Effector memory CD4-positive, alpha-beta T cell (primary cell): ENCODE data around the gene TES.

Source experiments
- DNase-seq, 3 donors: peaks; one replicate each; pipeline ENCODE4 v3.0.0-alpha.2; 2020
- H3K27ac ChIP-seq: 2 replicates; pipeline ENCODE4 v1.7.0; 2013; ENCODE audit warnings: mild to moderate bottlenecking, low read length, moderate library complexity; ENCODE audit not compliant: insufficient read depth, poor library complexity, severe bottlenecking
- H3K27me3 ChIP-seq: replicated peaks from 2 replicates; pipeline ENCODE4 v1.7.0; 2013; ENCODE audit warnings: mild to moderate bottlenecking, low read length; ENCODE audit not compliant: insufficient read depth, control insufficient read depth, poor library complexity, severe bottlenecking
- H3K36me3 ChIP-seq: 2 replicates; pipeline ENCODE4 v1.7.0; 2013; ENCODE audit warnings: mild to moderate bottlenecking, low read length, moderate library complexity; ENCODE audit not compliant: control insufficient read depth, insufficient read depth
- H3K4me1 ChIP-seq: 2 replicates; pipeline ENCODE4 v1.7.0; 2013; ENCODE audit warnings: low read length, mild to moderate bottlenecking; ENCODE audit not compliant: control insufficient read depth, insufficient read depth, poor library complexity, severe bottlenecking
- H3K4me3 ChIP-seq: 2 replicates; pipeline ENCODE4 v1.7.0; 2013; ENCODE audit warnings: low read length, low read depth, mild to moderate bottlenecking; ENCODE audit not compliant: insufficient read depth, poor library complexity, severe bottlenecking
- H3K9me3 ChIP-seq: 2 replicates; pipeline ENCODE4 v1.7.0; 2013; ENCODE audit warnings: mild to moderate bottlenecking, low read length, moderate library complexity; ENCODE audit not compliant: control insufficient read depth

The TES gene

GRCh38 chr7:116271963-116272886 is 61.9 kb downstream of the TES start:
- Histone ChIP-seq H3K27ac (no peak overlapping the region), H3K9me3 (no peaks in the 10 kb centered on the region), H3K4me1 (no peaks in the 10 kb centered on the region), H3K36me3 (no peaks in the 10 kb centered on the region), H3K4me3 (no peak overlapping the region), H3K27me3 (peaks cover 5% of the 10 kb centered on the region)
- no peak for DNase-seq

DNA sequence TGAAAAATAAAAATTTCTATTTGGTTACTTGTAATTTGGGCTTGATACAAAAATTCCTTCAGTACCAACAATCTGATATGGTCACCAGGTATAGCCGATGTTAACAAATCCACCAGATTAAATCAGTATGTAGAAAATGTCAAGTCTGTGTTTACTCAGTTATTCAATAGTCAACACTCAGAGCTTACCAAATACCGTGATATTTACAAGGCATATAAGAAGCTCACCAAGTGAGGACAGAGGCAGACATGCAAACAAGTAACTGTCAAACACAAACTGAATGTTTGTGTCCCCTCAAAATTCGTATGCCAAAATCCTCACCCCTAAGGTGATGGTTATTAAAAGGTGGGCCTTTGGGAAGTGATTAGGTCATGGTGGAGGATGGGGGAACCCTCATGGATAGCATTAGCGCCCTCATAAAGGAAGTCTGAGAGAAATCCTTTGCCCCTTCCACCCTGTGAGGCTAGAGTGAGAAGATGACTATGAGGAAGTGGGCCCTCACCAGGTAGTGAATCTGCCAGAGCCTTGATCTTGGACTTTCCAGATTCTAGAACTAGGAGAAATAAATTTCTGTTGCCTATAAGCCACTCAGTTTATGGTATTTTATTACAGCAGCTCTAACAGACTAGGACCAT is 63.1 kb downstream of the TES start:
- Histone ChIP-seq H3K27me3 (peaks cover 7% of the 10 kb centered on the region), H3K4me3 (no peak overlapping the region), H3K36me3 (no peaks in the 10 kb centered on the region), H3K27ac (no peak overlapping the region), H3K9me3 (no peaks in the 10 kb centered on the region), H3K4me1 (no peaks in the 10 kb centered on the region)
- no peak for DNase-seq

DNA sequence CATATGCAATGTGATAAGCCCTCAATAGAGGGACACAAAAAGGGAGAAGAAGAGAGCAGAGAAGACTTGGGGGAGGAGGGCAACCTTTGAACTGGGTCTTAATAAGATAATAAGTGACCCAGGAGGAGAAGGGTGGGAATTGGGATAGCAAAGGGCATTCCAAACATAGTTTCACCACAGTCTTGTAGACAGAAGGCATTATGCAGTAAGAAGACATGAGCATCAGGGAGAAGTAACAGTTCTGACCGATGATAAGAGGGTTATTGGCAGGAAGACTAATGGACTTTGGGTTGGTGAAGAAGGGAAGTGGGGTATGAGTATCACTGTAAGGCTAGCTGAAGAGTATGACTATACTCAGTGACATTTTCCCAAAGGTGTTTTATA is 63.6 kb downstream of the TES start:
- peaks cover 8% of the 10 kb centered on the region for H3K27me3 ChIP-seq
- no peaks in the 10 kb centered on the region for H3K36me3 ChIP-seq
- no peak for DNase-seq
- no peaks in the 10 kb centered on the region for H3K9me3 ChIP-seq
- no peaks in the 10 kb centered on the region for H3K4me1 ChIP-seq
- no peak overlapping the region for H3K27ac ChIP-seq
- no peak overlapping the region for H3K4me3 ChIP-seq

DNA sequence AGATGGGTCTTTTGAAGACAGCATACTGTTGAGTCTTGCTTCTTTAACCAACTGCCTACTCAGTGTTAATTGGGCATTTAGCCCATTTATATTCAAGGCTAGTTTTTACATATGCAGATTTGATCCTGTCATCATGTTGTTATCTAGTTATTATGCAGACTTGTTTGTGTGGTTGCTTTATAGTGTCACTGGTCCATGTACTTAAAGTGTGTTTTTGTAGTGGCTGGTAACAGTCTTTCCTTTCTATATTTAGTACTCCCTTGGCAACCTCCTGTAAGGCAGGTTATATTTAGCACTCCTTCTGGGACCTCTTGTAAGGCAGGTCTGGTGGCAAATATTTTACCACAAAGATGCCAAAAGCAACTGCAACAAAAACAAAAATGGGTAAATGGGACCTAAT is 66.7 kb downstream of the TES start:
- Histone ChIP-seq H3K9me3 (no peaks in the 10 kb centered on the region), H3K4me1 (no peaks in the 10 kb centered on the region), H3K27ac (no peak overlapping the region), H3K27me3 (peaks cover 8% of the 10 kb centered on the region), H3K36me3 (no peaks in the 10 kb centered on the region), H3K4me3 (no peak overlapping the region)
- no peak for DNase-seq

DNA sequence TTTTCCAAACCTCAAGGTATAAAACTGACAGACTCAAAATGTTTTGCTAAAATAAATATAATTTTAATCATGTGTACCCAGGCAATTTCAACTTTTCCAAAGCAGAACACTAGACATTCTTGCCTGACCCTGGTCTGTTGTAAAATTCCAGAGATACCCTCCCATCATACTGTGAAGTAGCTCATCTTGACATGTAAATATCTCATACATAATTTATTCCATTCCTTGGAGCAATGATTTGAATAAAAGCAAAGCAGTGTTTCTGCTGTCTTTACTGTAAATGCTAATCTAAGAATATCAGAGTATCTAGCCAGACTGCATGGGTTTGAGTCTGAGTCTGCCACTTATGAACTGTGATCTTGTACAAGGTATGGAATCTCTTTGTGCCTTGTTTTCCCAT is 68.9 kb downstream of the TES start:
- H3K36me3 ChIP-seq, result no peaks in the 10 kb centered on the region
- H3K27ac ChIP-seq, result no peak overlapping the region
- H3K4me3 ChIP-seq, result no peak overlapping the region
- H3K4me1 ChIP-seq, result no peaks in the 10 kb centered on the region
- H3K9me3 ChIP-seq, result no peaks in the 10 kb centered on the region
- peaks cover 8% of the 10 kb centered on the region for H3K27me3 ChIP-seq
- no peak for DNase-seq

- Histone ChIP-seq H3K4me3 (no peak overlapping the region), H3K36me3 (no peaks in the 10 kb centered on the region), H3K27me3 (peaks cover 8% of the 10 kb centered on the region), H3K4me1 (no peaks in the 10 kb centered on the region), H3K27ac (no peak overlapping the region), H3K9me3 (no peaks in the 10 kb centered on the region)
- no peak for DNase-seq
Measured at GRCh38 chr7:116280803-116281202, 70.5 kb downstream of the TES start.

DNA sequence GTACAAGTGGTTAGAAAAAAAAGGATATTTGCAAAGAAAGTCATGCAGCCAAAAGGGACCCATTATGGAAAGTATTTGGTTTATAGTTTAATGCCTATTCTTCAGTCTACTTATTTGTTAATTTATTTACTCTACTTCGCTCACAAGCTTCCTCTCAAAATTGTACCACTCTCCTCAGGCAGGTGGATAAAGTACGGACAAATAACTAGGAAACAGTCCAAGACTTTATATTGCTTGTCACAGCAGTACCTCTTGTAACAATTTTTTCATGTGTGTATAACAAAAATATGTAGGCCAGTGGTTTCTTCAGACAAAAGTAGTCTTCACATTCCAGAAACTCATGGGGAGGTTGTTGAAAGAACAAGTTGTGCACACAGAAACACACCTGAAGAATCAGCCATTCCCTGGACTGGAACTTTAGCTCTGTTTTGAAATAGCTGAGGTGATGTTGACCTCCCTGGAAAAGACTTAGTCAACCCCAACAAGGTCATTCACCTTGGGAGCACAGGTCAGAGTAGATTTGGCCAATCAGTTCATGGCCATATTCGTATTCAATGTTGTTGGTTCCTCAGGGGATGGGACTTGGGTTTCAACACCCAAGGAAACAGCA is 73.4 kb downstream of the TES start:
- DNase-seq, result no peak

GRCh38 chr7:116284390-116284789 is 74.1 kb downstream of the TES start:
- no peaks in the 10 kb centered on the region for H3K4me1 ChIP-seq
- no peak for DNase-seq
- H3K27me3 ChIP-seq, result no peaks in the 10 kb centered on the region
- no peak overlapping the region for H3K4me3 ChIP-seq
- H3K36me3 ChIP-seq, result no peaks in the 10 kb centered on the region
- no peak overlapping the region for H3K27ac ChIP-seq
- no peaks in the 10 kb centered on the region for H3K9me3 ChIP-seq

More for the DNA sequence above, 73.4 kb downstream of the TES start:
- H3K9me3 ChIP-seq, result no peaks in the 10 kb centered on the region
- H3K27me3 ChIP-seq, result no peaks in the 10 kb centered on the region
- H3K4me1 ChIP-seq, result no peaks in the 10 kb centered on the region
- no peaks in the 10 kb centered on the region for H3K36me3 ChIP-seq
- no peak overlapping the region for H3K27ac ChIP-seq
- H3K4me3 ChIP-seq, result no peak overlapping the region

- Histone ChIP-seq H3K4me3 (no peak overlapping the region), H3K27ac (no peak overlapping the region), H3K36me3 (no peaks in the 10 kb centered on the region), H3K9me3 (no peaks in the 10 kb centered on the region), H3K4me1 (no peaks in the 10 kb centered on the region), H3K27me3 (no peaks in the 10 kb centered on the region)
- DNase-seq, result no peak
Measured at GRCh38 chr7:116285252-116285651, 74.9 kb downstream of the TES start.

GRCh38 chr7:116290740-116291139 is 80.4 kb downstream of the TES start:
- H3K9me3 ChIP-seq, result no peaks in the 10 kb centered on the region
- no peak overlapping the region for H3K27ac ChIP-seq
- no peaks in the 10 kb centered on the region for H3K36me3 ChIP-seq
- H3K27me3 ChIP-seq, result no peaks in the 10 kb centered on the region
- no peaks in the 10 kb centered on the region for H3K4me1 ChIP-seq
- no peak overlapping the region for H3K4me3 ChIP-seq
- DNase-seq, result no peak
